H9 (cell line): Measurements from ENCODE around the gene RSPO1. TPM values are rescaled to one million over a fixed set of nuclear protein-coding genes. Genes with fewer than 3 reads are reported as not detected.

Experiments used
- DNase-seq: peaks from one replicate; pipeline ENCODE4 v3.0.0-alpha.2; 2017
- H2AFZ ChIP-seq: one replicate; pipeline ENCODE4 v1.6.1; 2013; ENCODE audit warnings: mild to moderate bottlenecking, low read length, control low read depth, moderate library complexity
- H2AK5ac ChIP-seq: 2 replicates; pipeline ENCODE4 v1.6.1; 2013; ENCODE audit warnings: low read length, control low read depth, mixed read lengths; ENCODE audit not compliant: insufficient read length
- H2BK120ac ChIP-seq: one replicate; pipeline ENCODE4 v1.6.1; 2013; ENCODE audit warnings: low read depth, mild to moderate bottlenecking, low read length, control low read depth, inconsistent platforms; ENCODE audit not compliant: poor library complexity, severe bottlenecking
- H2BK12ac ChIP-seq: 2 replicates; pipeline ENCODE4 v1.6.1; 2013; ENCODE audit warnings: low read length, control low read depth, mixed read lengths, low read depth; ENCODE audit not compliant: insufficient read length
- H2BK15ac ChIP-seq: 2 replicates; pipeline ENCODE4 v1.6.1; 2013; ENCODE audit warnings: low read depth, low read length, control low read depth
- H2BK20ac ChIP-seq: one replicate; pipeline ENCODE4 v1.6.1; 2013; ENCODE audit warnings: low read depth, mild to moderate bottlenecking, low read length, control low read depth, inconsistent platforms; ENCODE audit not compliant: poor library complexity, severe bottlenecking
- H2BK5ac ChIP-seq: 2 replicates; pipeline ENCODE4 v1.6.1; 2013; ENCODE audit warnings: low read length, control low read depth, mixed read lengths; ENCODE audit not compliant: insufficient read length
- H3K14ac ChIP-seq: 2 replicates; pipeline ENCODE4 v1.6.1; 2013; ENCODE audit warnings: low read length, control low read depth; ENCODE audit not compliant: insufficient read depth
- H3K18ac ChIP-seq: 2 replicates; pipeline ENCODE4 v1.6.1; 2013; ENCODE audit warnings: low read depth, mild to moderate bottlenecking, mixed read lengths, low read length, control low read depth; ENCODE audit not compliant: insufficient read length
- H3K23ac ChIP-seq: 2 replicates; pipeline ENCODE4 v1.6.1; 2013; ENCODE audit warnings: low read length, control low read depth, mixed read lengths, low read depth; ENCODE audit not compliant: insufficient read length
- H3K23me2 ChIP-seq: 2 replicates; pipeline ENCODE4 v1.6.1; 2013; ENCODE audit warnings: low read depth, mild to moderate bottlenecking, mixed read lengths, low read length, control low read depth; ENCODE audit not compliant: insufficient read length, poor library complexity, severe bottlenecking
- H3K27ac ChIP-seq: 2 replicates; pipeline ENCODE4 v1.5.1; 2013; ENCODE audit warnings: low read length, control low read depth, mixed read lengths, low read depth; ENCODE audit not compliant: insufficient read length
- H3K27me3 ChIP-seq: 2 replicates; pipeline ENCODE4 v1.6.1; 2013; ENCODE audit warnings: low read length, control low read depth, inconsistent platforms; ENCODE audit not compliant: insufficient read depth
- H3K4ac ChIP-seq: 2 replicates; pipeline ENCODE4 v1.6.1; 2013; ENCODE audit warnings: low read depth, mild to moderate bottlenecking, control low read depth, inconsistent platforms, low read length, moderate library complexity
- H3K4me1 ChIP-seq: 2 replicates; pipeline ENCODE4 v1.6.1; 2013; ENCODE audit warnings: low read length, control low read depth, inconsistent platforms; ENCODE audit not compliant: insufficient read depth
- H3K4me2 ChIP-seq: 2 replicates; pipeline ENCODE4 v1.6.1; 2013; ENCODE audit warnings: low read length, control low read depth, mixed read lengths; ENCODE audit not compliant: insufficient read length, insufficient read depth
- H3K56ac ChIP-seq: 2 replicates; pipeline ENCODE4 v1.6.1; 2013; ENCODE audit warnings: low read depth, mild to moderate bottlenecking, mixed read lengths, low read length, control low read depth; ENCODE audit not compliant: insufficient read length
- H3K79me1 ChIP-seq: 2 replicates; pipeline ENCODE4 v1.6.1; 2013; ENCODE audit warnings: low read depth, mild to moderate bottlenecking, moderate library complexity, low read length, control low read depth, inconsistent platforms; ENCODE audit not compliant: insufficient read depth, poor library complexity, severe bottlenecking
- H3K79me2 ChIP-seq: 2 replicates; pipeline ENCODE4 v1.6.1; 2013; ENCODE audit warnings: low read length, control low read depth, inconsistent platforms; ENCODE audit not compliant: insufficient read depth
- H3K9ac ChIP-seq: 2 replicates; pipeline ENCODE4 v1.6.1; 2013; ENCODE audit warnings: low read length, control low read depth, mixed read lengths; ENCODE audit not compliant: insufficient read length; ENCODE audit errors: extremely low read depth
- H3K9me3 ChIP-seq: one replicate; pipeline ENCODE4 v1.6.1; 2013; ENCODE audit warnings: low read depth, low read length, inconsistent platforms; ENCODE audit not compliant: control insufficient read depth
- H3T11ph ChIP-seq: one replicate; pipeline ENCODE4 v1.6.1; 2013; ENCODE audit warnings: mild to moderate bottlenecking, low read length, control low read depth, inconsistent platforms
- H4K20me1 ChIP-seq: one replicate; pipeline ENCODE4 v1.6.1; 2013; ENCODE audit not compliant: control insufficient read depth, insufficient read length, insufficient read depth
- H4K5ac ChIP-seq: 2 replicates; pipeline ENCODE4 v1.6.1; 2013; ENCODE audit warnings: low read depth, mild to moderate bottlenecking, mixed read lengths, low read length, control low read depth; ENCODE audit not compliant: insufficient read length
- H4K8ac ChIP-seq: replicated peaks from 2 replicates; pipeline ENCODE4 v1.6.1; 2013; ENCODE audit warnings: low read length, control low read depth, mixed read lengths, low read depth; ENCODE audit not compliant: insufficient read length
- H4K91ac ChIP-seq: 2 replicates; pipeline ENCODE4 v1.6.1; 2013; ENCODE audit warnings: low read depth, mild to moderate bottlenecking, moderate library complexity, mixed read lengths, low read length, control low read depth; ENCODE audit not compliant: insufficient read length
- H3K27ac Mint-ChIP-seq, 3 experiments: 2 replicates in 2 of 3; 3 replicates in 1 of 3; pipeline ENCODE4 v1.8.0; 2020 to 2021; ENCODE audit warnings: mixed read lengths in 3 of 3, mild to moderate bottlenecking in 1 of 3, moderate library complexity in 1 of 3
- H3K27me3 Mint-ChIP-seq: 2 replicates; pipeline ENCODE4 v1.8.0; 2021; ENCODE audit warnings: low read depth, mild to moderate bottlenecking, moderate library complexity, mixed read lengths
- H3K36me3 Mint-ChIP-seq, 3 experiments: 2 replicates in 2 of 3; 3 replicates in 1 of 3; pipeline ENCODE4 v1.8.0; 2020 to 2021; ENCODE audit warnings: low read depth in 3 of 3, mixed read lengths in 3 of 3; ENCODE audit not compliant: insufficient read depth in 1 of 3
- H3K4me1 Mint-ChIP-seq, 2 experiments: 2 replicates each; pipeline ENCODE4 v1.8.0; 2020; ENCODE audit warnings: mixed read lengths in 2 of 2
- H3K4me3 Mint-ChIP-seq, 2 experiments: 2 replicates in 1 of 2; 3 replicates in 1 of 2; pipeline ENCODE4 v1.8.0; 2020 to 2021; ENCODE audit warnings: mild to moderate bottlenecking in 2 of 2, mixed read lengths in 2 of 2, moderate library complexity in 1 of 2
- H3K9me3 Mint-ChIP-seq, 2 experiments: 2 replicates in 1 of 2; 3 replicates in 1 of 2; pipeline ENCODE4 v1.8.0; 2020; ENCODE audit warnings: mild to moderate bottlenecking in 2 of 2, mixed read lengths in 2 of 2, moderate library complexity in 1 of 2
- CTCF ChIP-seq: fragments of 200-600 bp; sonication (generic); conservative IDR thresholded peaks from 3 replicates; pipeline ENCODE4 v1.8.0; 2021; ENCODE audit warnings: antibody characterized with exemption, mild to moderate bottlenecking
- WGBS: extraction: QIAGEN DNeasy Blood & Tissue Kit; methylation state at CpG from one replicate; pipeline ENCODE4 v1.1.7; 2013; ENCODE audit warnings: missing lambda C conversion rate, low lambda C conversion rate, mixed read lengths; ENCODE audit not compliant: insufficient read length; ENCODE audit errors: extremely low coverage; 5-methylcytosine and 5-hydroxymethylcytosine counted together
- total RNA-seq: library from RNA; stranded (reverse); gene quantifications from 2 replicates; pipeline ENCODE4 v1.2.1, GENCODE V29; 2021

Gene RSPO1
- total RNA-seq, 1 experiment from 2014 or later: 0.35 TPM

GRCh38 chr1:37606481-37607263 is 28.0 kb downstream of the RSPO1 start:
- Histone ChIP-seq H2BK20ac (no peak overlapping the region), H3K4me1 (no peaks in the 10 kb centered on the region), H3T11ph (no peak overlapping the region), H3K4ac (no peak overlapping the region), H3K27ac (no peak overlapping the region), H4K8ac (no peak overlapping the region), H3K18ac (no peak overlapping the region), H3K23me2 (no peaks in the 10 kb centered on the region), H4K91ac (no peak overlapping the region), H3K56ac (no peak overlapping the region), H3K9ac (no peak overlapping the region), H2BK5ac (no peak overlapping the region), H2BK15ac (no peak overlapping the region), H2AK5ac (no peak overlapping the region), H3K14ac (no peak overlapping the region), H4K20me1 (no peaks in the 10 kb centered on the region), H2AFZ (no peak overlapping the region), H2BK120ac (no peak overlapping the region), H3K4me2 (no peak overlapping the region), H3K79me1 (no peaks in the 10 kb centered on the region), H2BK12ac (no peak overlapping the region), H3K9me3 (no peaks in the 10 kb centered on the region), H4K5ac (no peak overlapping the region), H3K79me2 (no peaks in the 10 kb centered on the region), H3K27me3 (peaks cover 3% of the 10 kb centered on the region; the same call in 1 of the 2 replicates), H3K23ac (no peak overlapping the region)
- TF ChIP-seq CTCF: no peak
- no peak overlapping the region for H3K27ac Mint-ChIP-seq
- no peak for DNase-seq
- peaks cover 16% of the 10 kb centered on the region for H3K27me3 Mint-ChIP-seq
- H3K4me3 Mint-ChIP-seq: no peak overlapping the region
- no peaks in the 10 kb centered on the region for H3K9me3 Mint-ChIP-seq
- WGBS: no CpG with 5 or more reads among the region's 15 CpGs
- no peaks in the 10 kb centered on the region for H3K4me1 Mint-ChIP-seq
- no peaks in the 10 kb centered on the region for H3K36me3 Mint-ChIP-seq
